ENCODE measurements around the gene BMERB1. TPM values are rescaled to one million over a fixed set of nuclear protein-coding genes. Genes with fewer than 3 reads are reported as not detected.

The BMERB1 gene
- polyA plus RNA-seq, 1 donor (not counting 4 experiments of a cell fraction or from before 2014, with no cell fraction given) = 7.8 TPM

GRCh38 chr16:15491411-15491810 lies 57.0 kb downstream of the BMERB1 start:
- no peak overlapping the region for H3K27ac ChIP-seq (ENCODE audit: control insufficient read depth, insufficient read depth, low read length)
- no peak overlapping the region for H3K4me2 ChIP-seq (ENCODE audit: control insufficient read depth, extremely low read depth, insufficient read depth, low read depth, low read length)
- FAIRE-seq (no peak), DNase-seq (ENCODE audit: low read depth, low spot score) (no peak)
- no peaks in the 10 kb centered on the region for H3K27me3 ChIP-seq (ENCODE audit: control insufficient read depth, extremely low read depth, insufficient read depth, low read length)
- no peaks in the 10 kb centered on the region for H3K36me3 ChIP-seq (ENCODE audit: control insufficient read depth in 2 of 2, extremely low read depth in 1 of 2, insufficient read depth in 2 of 2, low read length in 2 of 2)
- no peaks in the 10 kb centered on the region for H4K20me1 ChIP-seq (ENCODE audit: control insufficient read depth, extremely low read depth, insufficient read depth, low read length)
- TF ChIP-seq CTCF (optimal IDR thresholded peaks at IDR 0.05 in 1 of 3, IDR thresholded peaks at IDR 0.05 in 1 of 3, conservative IDR thresholded peaks at IDR 0.05 in 1 of 3; ENCODE audit: extremely low read depth in 1 of 3, insufficient read depth in 2 of 3, low read length in 3 of 3) = no peak
- TF ChIP-seq EZH2 (IDR thresholded peaks at IDR 0.05; ENCODE audit: low read length) = no peak
- dilution Hi-C loops (cut with MboI; ENCODE audit: extremely low pct_ligation_motif_present, low sequenced_read_pairs) = no loop called here
- no peaks in the 10 kb centered on the region for H3K9me3 ChIP-seq (ENCODE audit: control insufficient read depth, low read depth, low read length)
- no peak overlapping the region for H2AFZ ChIP-seq (ENCODE audit: control insufficient read depth, low read length)
- no peak overlapping the region for H3K9ac ChIP-seq (ENCODE audit: control insufficient read depth, extremely low read depth, insufficient read depth, low read length)
- H3K79me2 ChIP-seq (ENCODE audit: control insufficient read depth, insufficient read depth, low read length) = no peaks in the 10 kb centered on the region
- no peaks in the 10 kb centered on the region for H3K9me1 ChIP-seq (ENCODE audit: control insufficient read depth, extremely low read depth, insufficient read depth, low read length)
- no peak overlapping the region for H3K4me3 ChIP-seq (ENCODE audit: control insufficient read depth in 2 of 3, extremely low read depth in 1 of 3, insufficient read depth in 2 of 3, low read depth in 1 of 3, low read length in 3 of 3)
- H3K4me1 ChIP-seq (ENCODE audit: control insufficient read depth, extremely low read depth, insufficient read depth, low read length) = peaks cover 3% of the 10 kb centered on the region

DNA sequence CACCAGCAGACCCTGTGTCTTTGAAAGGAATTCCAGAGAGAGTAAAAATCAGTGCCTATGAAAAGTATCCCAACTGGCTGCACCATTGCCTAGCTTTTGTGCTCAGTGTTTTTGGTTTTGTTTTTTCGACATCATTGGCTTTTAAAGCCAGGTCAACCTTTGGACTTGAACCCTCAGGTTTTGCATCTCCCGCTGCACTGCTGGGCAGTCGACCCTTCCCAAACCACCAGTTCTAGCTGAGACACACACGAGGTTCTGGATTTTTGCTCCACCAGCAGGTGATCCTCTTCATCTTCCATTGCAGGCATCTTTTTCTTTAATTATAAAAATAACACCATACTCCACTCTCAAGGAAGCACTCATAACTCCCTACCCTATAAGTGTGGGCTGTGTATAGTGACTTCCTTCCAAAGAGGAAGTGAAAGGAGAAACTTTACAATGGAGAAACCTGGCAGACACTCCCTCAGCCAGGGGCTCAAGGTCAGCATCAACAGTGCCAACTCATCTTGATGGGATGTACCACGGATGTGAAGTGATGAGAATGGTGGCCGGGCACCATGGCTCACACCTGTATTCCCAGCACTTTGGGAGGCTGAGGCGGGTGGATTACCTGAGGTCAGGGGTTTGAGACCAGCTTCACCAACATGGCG lies 57.8 kb downstream of the BMERB1 start:
- H3K4me1 ChIP-seq (ENCODE audit: control insufficient read depth, extremely low read depth, insufficient read depth, low read length) = peaks cover 3% of the 10 kb centered on the region
- no peak for DNase-seq (ENCODE audit: low read depth, low spot score)
- no peaks in the 10 kb centered on the region for H4K20me1 ChIP-seq (ENCODE audit: control insufficient read depth, extremely low read depth, insufficient read depth, low read length)
- H3K9ac ChIP-seq (ENCODE audit: control insufficient read depth, extremely low read depth, insufficient read depth, low read length) = no peak overlapping the region
- no peak overlapping the region for H3K4me2 ChIP-seq (ENCODE audit: control insufficient read depth, extremely low read depth, insufficient read depth, low read depth, low read length)
- H3K9me3 ChIP-seq (ENCODE audit: control insufficient read depth, low read depth, low read length) = no peaks in the 10 kb centered on the region
- H3K79me2 ChIP-seq (ENCODE audit: control insufficient read depth, insufficient read depth, low read length) = no peaks in the 10 kb centered on the region
- no peaks in the 10 kb centered on the region for H3K9me1 ChIP-seq (ENCODE audit: control insufficient read depth, extremely low read depth, insufficient read depth, low read length)
- no peak for FAIRE-seq
- dilution Hi-C loops (cut with MboI; ENCODE audit: extremely low pct_ligation_motif_present, low sequenced_read_pairs) = no loop called here
- no peaks in the 10 kb centered on the region for H3K27me3 ChIP-seq (ENCODE audit: control insufficient read depth, extremely low read depth, insufficient read depth, low read length)
- no peaks in the 10 kb centered on the region for H3K36me3 ChIP-seq (ENCODE audit: control insufficient read depth in 2 of 2, extremely low read depth in 1 of 2, insufficient read depth in 2 of 2, low read length in 2 of 2)
- TF ChIP-seq EZH2 (IDR thresholded peaks at IDR 0.05; ENCODE audit: low read length) (no peak), CTCF (optimal IDR thresholded peaks at IDR 0.05 in 1 of 3, IDR thresholded peaks at IDR 0.05 in 1 of 3, conservative IDR thresholded peaks at IDR 0.05 in 1 of 3; ENCODE audit: extremely low read depth in 1 of 3, insufficient read depth in 2 of 3, low read length in 3 of 3) (no peak)
- H3K4me3 ChIP-seq (ENCODE audit: control insufficient read depth in 2 of 3, extremely low read depth in 1 of 3, insufficient read depth in 2 of 3, low read depth in 1 of 3, low read length in 3 of 3) = no peak overlapping the region
- no peak overlapping the region for H3K27ac ChIP-seq (ENCODE audit: control insufficient read depth, insufficient read depth, low read length)
- no peak overlapping the region for H2AFZ ChIP-seq (ENCODE audit: control insufficient read depth, low read length)

Data from keratinocyte (primary cell).